Natural killer cell (primary cell): Measurements from ENCODE around the gene ALOX5. TPM values are rescaled to one million over a fixed set of nuclear protein-coding genes. Genes with fewer than 3 reads are reported as not detected.

Experiments used
- ATAC-seq, 3 donors: fragments of 150-1000 bp in 2 of 3; fragments of 200-7000 bp in 1 of 3; cut with Tn5 transposase; 1 replicate in 1 of 3; 2 replicates in 2 of 3; pipeline ENCODE4 v1.10.0; 2021; ENCODE audit warnings: mild to moderate bottlenecking in 2 of 3, moderate library complexity in 2 of 3
- DNase-seq, 2 donors: peaks; one replicate each; pipeline versions ENCODE4 v3.0.0 to v3.0.0-alpha.2; 2013 to 2021; ENCODE audit warnings: mixed read lengths in 1 of 2
- H3K27ac ChIP-seq: one replicate; pipeline ENCODE4 v1.5.1; 2013; ENCODE audit warnings: mild to moderate bottlenecking, low read length
- H3K27me3 ChIP-seq: one replicate; pipeline ENCODE4 v1.6.1; 2013; ENCODE audit warnings: low read length; ENCODE audit not compliant: control insufficient read depth, insufficient read depth
- H3K36me3 ChIP-seq: one replicate; pipeline ENCODE4 v1.6.1; 2013; ENCODE audit warnings: low read length; ENCODE audit not compliant: control insufficient read depth, insufficient read depth
- H3K4me1 ChIP-seq: one replicate; pipeline ENCODE4 v1.6.1; 2013; ENCODE audit warnings: low read length; ENCODE audit not compliant: control insufficient read depth, insufficient read depth
- H3K4me3 ChIP-seq: one replicate; pipeline ENCODE4 v1.5.1; 2013; ENCODE audit warnings: low read length
- H3K9me3 ChIP-seq: one replicate; pipeline ENCODE4 v1.6.1; 2013; ENCODE audit warnings: low read length; ENCODE audit not compliant: control insufficient read depth, insufficient read depth
- H3K27ac Mint-ChIP-seq, 2 donors: one replicate each; pipeline ENCODE4 v1.8.0; 2022; ENCODE audit warnings: mild to moderate bottlenecking in 2 of 2, mixed read lengths in 2 of 2, moderate library complexity in 1 of 2
- H3K27me3 Mint-ChIP-seq, 2 donors: one replicate each; pipeline ENCODE4 v1.8.0; 2022; ENCODE audit warnings: low read depth in 2 of 2, mixed read lengths in 2 of 2
- H3K36me3 Mint-ChIP-seq: one replicate; pipeline ENCODE4 v1.8.0; 2022; ENCODE audit warnings: mixed read lengths
- H3K4me1 Mint-ChIP-seq, 2 donors: one replicate each; pipeline ENCODE4 v1.8.0; 2022; ENCODE audit warnings: mixed read lengths in 2 of 2
- H3K4me3 Mint-ChIP-seq: one replicate; pipeline ENCODE4 v1.8.0; 2022; ENCODE audit warnings: mild to moderate bottlenecking, moderate library complexity, mixed read lengths
- H3K9me3 Mint-ChIP-seq, 2 donors: one replicate each; pipeline ENCODE4 v1.8.0; 2022; ENCODE audit warnings: mixed read lengths in 2 of 2
- WGBS: methylation state at CpG from one replicate; pipeline ENCODE4 v1.1.7; 2013; ENCODE audit warnings: missing lambda C conversion rate; ENCODE audit not compliant: insufficient coverage; 5-methylcytosine and 5-hydroxymethylcytosine counted together
- intact Hi-C: fragments of 100-400 bp; cut with micrococcal nuclease; formaldehyde crosslinking; loops from one replicate; pipeline ENCODE4 v1.14.2; 2022
- total RNA-seq, 4 donors: library from RNA; stranded (reverse); fragments of 120-200 nt in 1 of 4; gene quantifications; one replicate each; pipeline versions ENCODE4 v1.2.3 to v1.2.4, GENCODE V29; 2013 to 2022
- TF ChIP-seq, protein P1 (sequence below): fragments of 200-600 bp; IDR thresholded peaks from one replicate; pipeline ENCODE4 v1.8.0; 2022; ENCODE audit warnings: antibody characterized with exemption

Gene ALOX5
- total RNA-seq, 3 donors from 2014 or later (not counting 1 experiment from before 2014, with no cell fraction given), result 8.6 to 93.5 (median 12.4) TPM

DNA sequence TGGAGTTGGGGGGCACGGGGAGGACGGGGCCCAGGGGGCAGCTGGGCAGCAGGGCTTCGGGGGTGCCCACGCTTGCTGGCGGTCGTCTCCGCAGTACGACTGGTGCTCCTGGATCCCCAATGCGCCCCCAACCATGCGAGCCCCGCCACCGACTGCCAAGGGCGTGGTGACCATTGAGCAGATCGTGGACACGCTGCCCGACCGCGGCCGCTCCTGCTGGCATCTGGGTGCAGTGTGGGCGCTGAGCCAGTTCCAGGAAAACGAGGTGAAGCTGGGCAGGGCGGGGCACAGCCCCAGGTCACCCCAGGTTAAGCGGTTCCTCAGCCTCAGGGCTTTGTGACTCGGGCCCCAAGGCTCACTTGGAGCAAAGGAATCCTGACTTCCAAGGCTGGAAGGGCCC lies 70.0 kb downstream of the ALOX5 start:
- Mint-ChIP-seq H3K27ac (no peak overlapping the region), H3K4me3 (no peak overlapping the region), H3K27me3 (peaks cover 5 to 8% of the 10 kb centered on the region in 2 donors), H3K36me3 (no peaks in the 10 kb centered on the region), H3K9me3 (no peaks in the 10 kb centered on the region), H3K4me1 (no peaks in the 10 kb centered on the region)
- no peaks in the 10 kb centered on the region for H3K9me3 ChIP-seq
- no peak overlapping the region for H3K4me3 ChIP-seq
- no peaks in the 10 kb centered on the region for H3K27me3 ChIP-seq
- no peak overlapping the region for H3K27ac ChIP-seq
- no peaks in the 10 kb centered on the region for H3K36me3 ChIP-seq
- TF ChIP-seq, protein P1, sequence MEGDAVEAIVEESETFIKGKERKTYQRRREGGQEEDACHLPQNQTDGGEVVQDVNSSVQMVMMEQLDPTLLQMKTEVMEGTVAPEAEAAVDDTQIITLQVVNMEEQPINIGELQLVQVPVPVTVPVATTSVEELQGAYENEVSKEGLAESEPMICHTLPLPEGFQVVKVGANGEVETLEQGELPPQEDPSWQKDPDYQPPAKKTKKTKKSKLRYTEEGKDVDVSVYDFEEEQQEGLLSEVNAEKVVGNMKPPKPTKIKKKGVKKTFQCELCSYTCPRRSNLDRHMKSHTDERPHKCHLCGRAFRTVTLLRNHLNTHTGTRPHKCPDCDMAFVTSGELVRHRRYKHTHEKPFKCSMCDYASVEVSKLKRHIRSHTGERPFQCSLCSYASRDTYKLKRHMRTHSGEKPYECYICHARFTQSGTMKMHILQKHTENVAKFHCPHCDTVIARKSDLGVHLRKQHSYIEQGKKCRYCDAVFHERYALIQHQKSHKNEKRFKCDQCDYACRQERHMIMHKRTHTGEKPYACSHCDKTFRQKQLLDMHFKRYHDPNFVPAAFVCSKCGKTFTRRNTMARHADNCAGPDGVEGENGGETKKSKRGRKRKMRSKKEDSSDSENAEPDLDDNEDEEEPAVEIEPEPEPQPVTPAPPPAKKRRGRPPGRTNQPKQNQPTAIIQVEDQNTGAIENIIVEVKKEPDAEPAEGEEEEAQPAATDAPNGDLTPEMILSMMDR, result no peak
- no peaks in the 10 kb centered on the region for H3K4me1 ChIP-seq
- 95% methylated on average over 24 of the region's 24 CpGs for WGBS
- DNase-seq (no peak), ATAC-seq (no peak)
- intact Hi-C loops, result no loop called here

- no peaks in the 10 kb centered on the region for H3K36me3 Mint-ChIP-seq
- H3K27ac Mint-ChIP-seq, result no peak overlapping the region
- H3K4me1 ChIP-seq, result no peaks in the 10 kb centered on the region
- no peak overlapping the region for H3K27ac ChIP-seq
- no peak overlapping the region for H3K4me3 ChIP-seq
- no peaks in the 10 kb centered on the region for H3K9me3 ChIP-seq
- no peaks in the 10 kb centered on the region for H3K9me3 Mint-ChIP-seq
- H3K27me3 ChIP-seq, result no peaks in the 10 kb centered on the region
- no peak overlapping the region for H3K4me3 Mint-ChIP-seq
- H3K27me3 Mint-ChIP-seq, result no peaks in the 10 kb centered on the region
- 91% methylated on average over 18 of the region's 19 CpGs for WGBS
- TF ChIP-seq, protein P1, result no peak
- no peak for DNase-seq
- no peaks in the 10 kb centered on the region for H3K36me3 ChIP-seq
- intact Hi-C loops, result no loop called here
- no peak for ATAC-seq
- no peaks in the 10 kb centered on the region for H3K4me1 Mint-ChIP-seq
Measured at GRCh38 chr10:45444976-45445898, 71.2 kb downstream of the ALOX5 start.

DNA sequence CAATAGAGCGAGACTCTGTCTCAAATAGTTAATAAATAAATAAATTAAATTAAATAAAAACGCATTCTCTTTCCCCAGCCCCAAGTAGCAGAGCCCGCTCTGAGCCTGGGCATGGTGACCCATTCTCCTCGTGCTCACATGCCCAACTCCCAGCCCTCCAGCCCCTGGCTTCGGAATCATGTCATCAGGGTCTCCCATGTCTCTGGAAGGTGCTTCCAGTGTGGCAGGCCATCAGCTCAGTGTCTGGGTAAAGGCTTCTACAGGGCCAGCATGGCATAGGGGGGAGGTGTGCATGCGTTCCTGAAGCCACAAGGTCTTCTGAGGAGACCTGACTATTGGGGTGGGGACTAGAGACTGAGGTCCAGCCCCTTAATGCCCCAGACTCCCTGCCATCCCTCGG lies 72.8 kb downstream of the ALOX5 start:
- H3K4me1 ChIP-seq, result no peaks in the 10 kb centered on the region
- Mint-ChIP-seq H3K27me3 (no peaks in the 10 kb centered on the region), H3K4me1 (no peaks in the 10 kb centered on the region), H3K27ac (no peak overlapping the region), H3K4me3 (no peak overlapping the region), H3K36me3 (no peaks in the 10 kb centered on the region), H3K9me3 (no peaks in the 10 kb centered on the region)
- H3K4me3 ChIP-seq, result no peak overlapping the region
- H3K27me3 ChIP-seq, result no peaks in the 10 kb centered on the region
- ATAC-seq (no peak), DNase-seq (no peak)
- no peaks in the 10 kb centered on the region for H3K36me3 ChIP-seq
- H3K9me3 ChIP-seq, result no peaks in the 10 kb centered on the region
- intact Hi-C loops, result no loop called here
- WGBS, result 96% methylated on average over 6 of the region's 7 CpGs
- TF ChIP-seq, protein P1, result no peak
- no peak overlapping the region for H3K27ac ChIP-seq
